Subcutaneous adipose tissue (tissue), 4 donors: Measurements from ENCODE around the gene CIB2. TPM values are rescaled to one million over a fixed set of nuclear protein-coding genes. Genes with fewer than 3 reads are reported as not detected.

Source experiments
- CTCF ChIP-seq: fragments of 450-650 bp; IDR thresholded peaks from one replicate; pipeline ENCODE4 v1.5.1; 2016; ENCODE audit warnings: low read depth, mild to moderate bottlenecking, control low read depth, antibody characterized with exemption, moderate library complexity
- total RNA-seq, 4 donors: library from RNA; depleted of rRNA; stranded (reverse); fragments of >200 nt; gene quantifications; one replicate each; pipeline ENCODE4 v1.1.0, GENCODE V29; 2016

CIB2 gene
- total RNA-seq, 4 donors from 2014 or later, result 3.2 to 6.4 (median 5.9) TPM

- TF ChIP-seq CTCF, result no peak
These were observed 26.0 kb upstream of the CIB2 start for GRCh38 chr15:78157203-78157602.

- TF ChIP-seq CTCF, result no peak
These were observed 25.4 kb upstream of the CIB2 start for GRCh38 chr15:78156653-78157052.

GRCh38 chr15:78155355-78155939, 24.2 kb upstream of the CIB2 start:
- no peak for TF ChIP-seq CTCF

GRCh38 chr15:78154955-78155354, 23.7 kb upstream of the CIB2 start:
- TF ChIP-seq CTCF, result no peak

- no peak for TF ChIP-seq CTCF
These were observed 18.8 kb upstream of the CIB2 start for GRCh38 chr15:78149805-78150751.

- no peak for TF ChIP-seq CTCF
These were observed 18.0 kb upstream of the CIB2 start, which contains the start of gene IDH3A for GRCh38 chr15:78149068-78149804. Gene IDH3A (plus strand): TSS chr15:78149362. CDS start chr15:78149404, 42 bp downstream.
